GM18907 (cell line): ENCODE results near the gene TRIM2.

ENCODE experiments used
- ATAC-seq: cut with Tn5 transposase; IDR thresholded peaks from one replicate; pipeline ENCODE4 v1.9.1; 2021; ENCODE audit warnings: mild to moderate bottlenecking, moderate library complexity; ENCODE audit not compliant: unreplicated experiment

Gene TRIM2

GRCh38 chr4:153271820-153272219, 67.6 kb downstream of the TRIM2 start:
- no peak for ATAC-seq

DNA sequence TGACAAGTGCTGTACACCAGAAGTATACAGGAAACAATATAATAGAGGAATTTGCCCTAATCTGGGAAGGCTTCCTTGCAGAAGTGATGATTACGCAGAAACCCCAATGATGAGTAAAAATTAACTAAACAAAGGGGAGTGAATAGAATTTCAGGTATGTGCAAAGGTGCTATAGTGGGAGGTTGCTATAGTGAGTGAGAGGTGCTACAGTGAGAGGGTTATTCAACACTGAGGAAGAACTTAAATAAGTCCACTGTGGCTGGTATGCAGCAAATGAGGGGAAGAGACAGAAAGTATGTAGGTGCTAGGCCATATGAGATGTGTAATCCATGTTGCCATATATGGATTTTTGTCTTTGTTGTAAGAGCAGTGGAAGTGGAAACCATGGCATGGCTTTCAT, 69.5 kb downstream of the TRIM2 start:
- no peak for ATAC-seq

DNA sequence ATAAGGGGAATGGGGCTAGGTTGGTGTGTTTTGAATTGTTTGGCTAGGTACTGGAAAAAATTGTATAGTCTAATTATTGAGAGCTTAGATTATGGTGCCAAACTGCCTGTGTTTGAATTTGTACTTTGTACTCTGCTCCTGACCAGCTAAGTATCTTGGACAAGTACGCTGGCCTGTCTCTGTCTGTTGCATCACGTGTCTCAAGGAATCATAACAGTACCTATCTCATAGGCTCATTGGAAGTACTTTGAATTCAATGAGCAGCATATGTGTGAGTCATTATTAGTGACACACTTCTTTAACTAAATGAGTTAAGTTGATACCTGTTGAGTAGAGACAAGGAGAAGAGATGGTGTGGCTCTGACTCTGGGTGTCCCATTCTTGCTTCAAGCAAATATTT, 70.7 kb downstream of the TRIM2 start:
- ATAC-seq, result no peak

DNA sequence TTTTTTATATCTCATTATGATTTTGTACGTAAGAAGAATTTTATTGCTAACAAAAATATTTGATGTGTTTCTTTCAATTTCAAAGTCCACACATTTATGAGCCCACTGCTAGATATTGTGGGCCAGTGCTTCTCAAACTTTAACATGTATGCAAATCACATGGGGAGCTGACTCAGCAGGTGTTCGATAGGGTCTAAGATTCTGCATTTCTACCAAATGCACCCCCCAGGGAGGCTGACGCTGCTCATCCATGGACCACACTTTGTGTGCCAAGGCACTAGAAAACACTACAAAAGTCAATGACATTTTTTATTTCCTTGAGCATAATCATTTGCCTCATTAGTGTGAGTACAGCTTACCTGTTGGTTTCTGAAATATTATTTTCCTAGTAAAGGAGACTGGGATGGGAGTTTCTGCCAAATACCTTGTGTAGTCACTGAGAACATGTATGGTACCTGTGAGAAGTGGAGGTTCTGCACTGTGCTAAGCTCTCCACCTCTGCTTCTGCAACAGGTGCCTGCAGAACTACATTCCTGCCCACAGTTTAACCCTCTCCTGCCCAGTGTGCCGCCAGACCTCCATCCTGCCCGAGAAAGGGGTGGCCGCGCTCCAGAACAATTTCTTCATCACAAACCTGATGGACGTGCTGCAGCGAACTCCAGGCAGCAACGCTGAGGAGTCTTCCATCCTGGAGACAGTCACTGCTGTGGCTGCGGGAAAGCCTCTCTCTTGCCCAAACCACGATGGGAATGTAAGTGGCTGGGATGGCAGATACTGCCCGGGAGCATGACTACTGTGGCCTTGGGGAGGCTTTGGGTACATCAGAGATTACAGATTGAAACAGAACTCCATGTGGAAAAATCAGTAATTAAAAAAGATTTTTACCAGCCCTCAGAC, 71.4 kb downstream of the TRIM2 start:
- ATAC-seq, result no peak

- ATAC-seq, result no peak
Observed at GRCh38 chr4:153276971-153277370, 72.7 kb downstream of the TRIM2 start.

GRCh38 chr4:153281476-153281875, 77.2 kb downstream of the TRIM2 start:
- no peak for ATAC-seq

- no peak for ATAC-seq
Observed at GRCh38 chr4:153282023-153282422, 77.8 kb downstream of the TRIM2 start.

DNA sequence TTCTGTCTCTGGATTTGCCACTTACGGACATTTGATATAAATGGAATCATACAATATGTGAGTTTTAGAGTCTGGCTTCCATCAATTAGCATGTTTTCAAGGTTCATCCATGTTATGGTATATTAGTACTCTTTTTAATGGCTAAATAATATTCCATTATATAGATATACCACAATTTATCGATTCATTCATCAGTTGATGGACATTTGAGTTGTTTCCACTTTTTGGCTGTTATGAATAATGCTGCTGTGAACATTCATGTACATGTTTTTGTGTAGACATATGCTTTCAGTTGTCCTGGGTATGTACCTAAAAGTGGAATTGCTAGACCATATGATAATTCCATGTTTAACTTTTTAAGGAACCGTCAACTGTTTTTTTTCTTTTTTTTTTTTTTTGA, 79.0 kb downstream of the TRIM2 start:
- no peak for ATAC-seq

DNA sequence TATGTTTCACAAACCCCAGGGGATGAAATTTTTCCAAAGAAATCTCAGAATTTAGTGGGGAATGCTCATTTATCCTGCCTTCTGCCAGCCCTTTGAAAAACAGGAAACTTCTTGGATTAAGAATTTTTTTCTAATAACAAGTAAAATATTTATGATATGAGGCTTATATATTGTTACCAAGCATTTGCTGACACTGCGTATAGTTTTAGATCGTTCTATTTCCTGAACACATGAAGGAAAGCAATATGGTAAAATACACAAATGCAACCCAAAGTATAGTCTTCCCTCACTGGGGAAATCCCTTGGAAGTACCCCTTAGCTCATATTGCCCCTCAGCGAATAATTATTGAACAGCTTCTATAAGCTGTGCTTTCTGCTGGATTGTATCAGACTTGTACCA, 85.9 kb downstream of the TRIM2 start:
- ATAC-seq, result no peak

DNA sequence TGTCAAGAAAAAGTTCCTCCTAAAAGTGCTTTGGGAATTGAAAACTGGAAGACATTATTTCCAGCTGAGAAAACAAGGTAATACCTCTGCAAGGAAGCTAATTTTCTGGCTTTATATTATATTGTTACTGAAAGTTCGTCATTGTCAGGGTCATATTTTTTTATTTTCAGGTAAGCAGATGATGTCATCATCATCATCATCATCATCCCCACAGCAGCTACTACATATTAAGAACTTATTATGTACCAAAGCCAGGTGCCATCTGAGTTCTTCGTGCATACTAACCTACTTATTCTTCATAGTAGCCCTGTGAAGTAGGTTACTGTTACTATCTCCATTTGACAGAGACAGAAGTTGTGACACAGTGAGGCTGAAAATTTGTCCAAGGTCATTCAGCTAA, 87.3 kb downstream of the TRIM2 start:
- ATAC-seq, result no peak

DNA sequence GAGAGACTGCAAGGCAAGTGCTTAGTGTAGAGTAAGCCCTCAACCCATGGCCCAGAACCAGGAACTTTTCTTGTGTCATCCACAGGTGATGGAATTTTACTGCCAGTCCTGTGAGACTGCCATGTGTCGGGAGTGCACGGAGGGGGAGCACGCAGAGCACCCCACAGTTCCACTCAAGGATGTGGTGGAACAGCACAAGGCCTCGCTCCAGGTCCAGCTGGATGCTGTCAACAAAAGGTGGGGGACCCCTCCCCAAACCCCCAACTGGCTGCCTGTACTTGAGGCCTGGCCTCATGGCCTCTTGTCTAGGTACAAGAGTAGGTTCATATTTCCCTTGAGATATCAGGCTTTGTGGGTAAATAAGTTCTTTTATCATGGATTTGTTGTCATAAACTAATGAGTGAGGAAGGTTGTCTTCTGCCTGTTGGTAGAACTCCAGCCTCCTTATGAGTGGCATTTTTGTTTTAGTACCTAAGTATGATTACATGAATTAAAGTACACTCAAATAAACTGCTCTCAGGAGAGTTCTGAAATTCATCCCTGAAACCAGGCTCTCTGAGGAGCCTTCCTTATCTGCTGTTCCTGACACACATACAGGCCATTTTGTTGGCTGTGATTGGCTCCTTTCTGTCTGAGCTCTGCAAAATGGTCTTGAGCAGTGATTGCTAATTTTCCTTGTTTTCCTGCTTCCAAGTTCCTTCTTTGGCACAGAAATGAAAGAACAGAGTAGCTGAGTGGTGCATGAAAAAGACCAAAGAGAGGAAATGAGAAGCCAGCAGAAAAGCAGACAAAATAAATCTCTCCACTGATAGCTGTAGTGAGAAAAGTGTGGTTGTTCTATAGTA, 88.9 kb downstream of the TRIM2 start:
- no peak for ATAC-seq

GRCh38 chr4:153293742-153294057, 89.5 kb downstream of the TRIM2 start:
- no peak for ATAC-seq

GRCh38 chr4:153294631-153295030, 90.4 kb downstream of the TRIM2 start:
- ATAC-seq, result no peak

DNA sequence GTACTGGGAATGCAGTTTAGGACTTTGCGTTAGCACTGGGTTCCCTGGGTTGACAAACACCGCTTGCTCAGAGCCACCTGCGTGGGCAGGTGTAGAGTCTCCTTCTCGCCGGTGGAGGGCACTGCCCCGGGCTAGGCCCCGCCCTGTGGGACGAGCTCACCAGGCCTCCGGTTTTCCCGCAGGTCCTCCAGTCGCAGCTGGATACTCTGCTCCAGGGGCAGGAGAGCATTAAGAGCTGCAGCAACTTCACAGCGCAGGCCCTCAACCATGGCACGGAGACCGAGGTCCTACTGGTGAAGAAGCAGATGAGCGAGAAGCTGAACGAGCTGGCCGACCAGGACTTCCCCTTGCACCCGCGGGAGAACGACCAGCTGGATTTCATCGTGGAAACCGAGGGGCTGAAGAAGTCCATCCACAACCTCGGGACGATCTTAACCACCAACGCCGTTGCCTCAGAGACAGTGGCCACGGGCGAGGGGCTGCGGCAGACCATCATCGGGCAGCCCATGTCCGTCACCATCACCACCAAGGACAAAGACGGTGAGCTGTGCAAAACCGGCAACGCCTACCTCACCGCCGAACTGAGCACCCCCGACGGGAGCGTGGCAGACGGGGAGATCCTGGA, 91.0 kb downstream of the TRIM2 start:
- ATAC-seq, result no peak

- ATAC-seq, result no peak
Observed at GRCh38 chr4:153296040-153296823, 92.0 kb downstream of the TRIM2 start.

DNA sequence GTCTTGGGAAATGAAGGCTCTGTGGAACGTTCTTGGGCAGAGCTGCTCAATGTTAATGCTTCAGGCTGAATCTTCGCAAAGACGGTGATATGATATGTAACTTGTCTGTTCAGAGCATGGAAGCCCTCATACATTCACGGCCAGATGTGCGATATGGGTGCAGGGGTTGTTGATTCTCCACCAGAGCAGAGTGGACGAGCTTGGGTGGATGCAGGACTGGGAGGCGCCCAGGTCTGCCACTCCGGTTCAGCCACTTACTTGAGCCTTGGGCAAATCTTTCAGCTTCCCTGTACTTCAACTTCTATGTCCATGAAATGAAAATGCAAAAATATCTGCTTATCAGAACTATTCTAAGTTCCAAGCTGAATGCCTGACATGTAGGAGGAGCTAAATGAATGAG, 92.9 kb downstream of the TRIM2 start:
- no peak for ATAC-seq

DNA sequence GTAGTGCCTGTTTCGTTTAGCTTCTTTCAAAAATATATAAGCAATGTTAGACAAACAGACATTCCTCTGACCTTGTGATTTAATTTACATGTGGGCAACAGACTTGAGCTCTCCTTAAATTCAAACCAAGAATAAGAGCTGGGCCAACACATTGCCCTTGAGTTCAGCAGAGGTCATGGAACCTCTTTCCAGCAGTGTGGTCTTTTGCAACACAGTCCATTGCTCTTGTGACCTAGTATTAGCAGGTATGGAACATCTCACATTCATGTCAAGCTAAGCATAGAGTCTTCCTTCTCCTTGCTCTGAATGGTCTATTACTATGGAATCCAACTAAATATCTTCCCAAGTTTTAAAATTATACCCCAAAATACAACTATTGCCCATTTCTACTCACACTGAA, 106.5 kb downstream of the TRIM2 start:
- no peak for ATAC-seq

GRCh38 chr4:153314915-153315314, 110.7 kb downstream of the TRIM2 start:
- ATAC-seq, result no peak

GRCh38 chr4:153318696-153319320, 114.6 kb downstream of the TRIM2 start:
- peak; percentile 68 for ATAC-seq

- no peak for ATAC-seq
Observed at GRCh38 chr4:153322791-153323190, 118.5 kb downstream of the TRIM2 start.
